GM18873 (cell line): Measurements from ENCODE around the gene PROC.
"Not testable (repeated sequence)": the region's sequence is repeated elsewhere in the genome, so short reads cannot be mapped to it uniquely, and the experiment has no call there.

ENCODE experiments used
- ATAC-seq: cut with Tn5 transposase; IDR thresholded peaks from one replicate; pipeline ENCODE4 v1.9.1; 2021; ENCODE audit warnings: mild to moderate bottlenecking, moderate library complexity, moderate number of reproducible peaks; ENCODE audit not compliant: unreplicated experiment, low FRiP score

The PROC gene

DNA sequence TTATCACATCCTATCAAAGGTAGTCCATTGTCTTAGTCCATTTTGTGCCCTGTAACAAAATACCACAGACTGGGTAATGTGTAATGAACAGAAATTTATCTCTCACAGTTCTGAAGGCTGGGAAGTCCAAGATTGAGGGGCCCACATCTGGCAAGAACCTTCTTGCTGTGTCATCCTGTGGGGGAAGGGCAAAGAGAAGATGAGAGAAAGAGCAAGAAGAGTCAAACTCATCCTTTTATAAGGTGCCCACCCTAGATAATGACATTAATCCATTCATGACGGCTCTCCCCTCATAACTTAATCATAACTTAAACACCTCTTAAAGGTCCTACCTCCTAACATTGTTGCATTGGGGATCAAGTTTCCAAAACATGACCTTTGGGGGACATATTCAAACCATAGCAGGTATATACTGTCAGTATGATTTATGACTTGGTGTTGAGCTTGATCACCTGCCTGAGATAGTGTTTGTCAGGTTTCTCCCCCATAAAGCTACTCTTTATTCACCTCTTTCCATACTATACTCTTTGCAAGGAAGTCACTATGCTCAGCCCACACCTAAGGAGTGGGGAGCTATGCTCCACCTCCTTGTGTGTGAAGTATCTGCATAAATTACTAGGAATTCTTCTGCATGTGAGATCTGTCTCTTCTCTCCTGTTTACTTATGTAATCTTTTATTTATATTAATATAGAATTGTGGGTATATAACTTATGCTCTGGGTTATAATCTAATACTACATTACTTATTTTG is 25.2 kb upstream of the PROC start:
- no peak for ATAC-seq

- no peak for ATAC-seq
Observed at GRCh38 chr2:127394492-127394891, 23.7 kb upstream of the PROC start.

DNA sequence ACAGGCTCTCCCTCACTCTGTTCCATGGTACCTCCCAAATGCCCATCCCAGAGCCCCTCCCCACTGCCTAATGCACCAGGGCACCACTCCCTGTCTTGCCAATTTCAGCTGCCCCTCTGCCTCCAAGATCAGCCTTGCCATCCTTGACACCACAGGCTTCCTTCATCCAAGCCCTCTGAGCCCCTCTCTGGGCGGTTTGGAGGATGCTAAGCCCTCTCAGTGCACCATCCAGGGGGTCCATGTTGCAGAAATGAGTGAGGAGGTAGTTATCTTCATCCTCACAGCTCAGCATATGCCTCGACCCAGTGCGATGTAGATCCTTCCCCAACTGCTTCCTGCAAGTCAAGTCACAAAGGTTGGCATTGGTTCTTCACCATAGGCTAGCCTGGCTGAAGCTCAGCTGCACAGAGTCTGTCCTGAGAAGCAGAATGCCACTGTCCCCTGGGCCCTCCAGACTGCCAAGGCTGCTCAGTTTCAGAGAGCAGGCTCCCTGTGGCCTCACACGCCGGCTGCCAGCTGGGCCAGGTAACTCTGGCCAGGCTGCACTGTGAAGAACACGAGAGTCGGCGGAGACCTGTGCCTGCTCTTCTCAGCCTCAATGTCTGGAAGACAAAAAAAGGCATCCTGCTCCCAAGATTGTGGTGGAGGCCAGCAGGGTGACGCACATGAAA is 20.5 kb upstream of the PROC start:
- ATAC-seq: no peak

DNA sequence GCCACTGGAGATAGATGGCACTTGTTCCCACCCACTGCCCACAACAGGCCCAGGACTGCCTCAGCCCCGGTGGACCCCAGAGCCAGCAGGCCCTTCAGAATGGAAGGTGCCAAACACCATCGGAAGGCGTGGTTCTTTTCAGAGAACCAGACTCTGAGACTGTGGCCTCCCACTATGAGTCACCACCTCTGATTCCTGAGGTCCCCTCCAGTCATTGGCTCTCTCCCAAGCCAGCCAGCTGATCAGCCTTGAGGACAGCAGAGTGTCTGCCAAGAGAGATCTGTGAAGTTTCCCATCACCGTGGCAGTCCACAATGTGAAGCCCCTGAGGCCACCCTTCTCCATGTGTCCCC is 20.0 kb upstream of the PROC start:
- ATAC-seq: no peak

GRCh38 chr2:127400533-127400896 is 17.7 kb upstream of the PROC start:
- ATAC-seq: no peak

GRCh38 chr2:127400897-127401756 is 17.1 kb upstream of the PROC start:
- ATAC-seq: no peak

DNA sequence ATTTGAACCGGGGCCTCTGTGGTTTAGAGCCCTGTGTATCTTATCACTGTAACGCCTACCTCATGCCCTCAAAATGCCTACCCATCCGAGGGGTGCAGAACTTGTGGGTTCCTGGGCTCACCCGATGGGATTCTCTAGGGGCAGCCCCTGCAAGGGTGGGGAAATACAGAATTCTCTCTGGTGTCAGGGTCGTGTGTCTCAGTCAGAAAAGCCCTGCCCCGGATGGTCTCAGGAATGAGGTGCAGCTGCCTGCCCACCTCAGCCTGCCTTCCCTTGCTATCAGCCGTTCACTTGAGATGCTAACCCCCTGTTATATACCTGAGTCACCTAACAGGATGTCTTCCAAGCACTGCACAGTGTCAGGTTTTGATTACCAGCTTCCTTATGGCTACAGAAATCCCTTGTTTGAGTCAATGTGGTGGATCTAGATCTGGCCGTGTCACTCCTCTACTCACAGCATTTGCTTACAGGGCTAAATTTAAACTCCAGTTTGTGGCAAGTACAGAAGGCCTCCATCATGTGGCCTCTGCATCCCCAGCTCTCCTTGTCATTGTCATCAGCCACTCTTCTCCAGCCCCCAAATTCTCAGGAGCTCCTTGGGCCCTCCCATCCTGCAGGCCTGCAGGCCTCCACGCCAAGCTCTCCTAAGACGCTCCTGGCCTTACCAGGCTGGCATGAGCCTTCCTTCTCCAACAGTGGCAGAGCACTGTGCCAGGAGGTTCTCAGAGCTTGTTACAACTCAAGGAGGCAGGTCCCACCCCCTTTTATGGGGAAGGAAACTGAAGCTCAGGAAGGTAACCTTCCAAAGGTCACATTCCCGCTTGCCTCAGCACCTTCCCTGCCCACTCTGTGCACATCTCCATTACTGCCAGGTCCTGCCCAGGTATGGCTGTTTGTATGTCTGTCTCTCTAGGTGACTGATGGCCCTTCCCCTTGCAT is 16.2 kb upstream of the PROC start:
- no peak for ATAC-seq

DNA sequence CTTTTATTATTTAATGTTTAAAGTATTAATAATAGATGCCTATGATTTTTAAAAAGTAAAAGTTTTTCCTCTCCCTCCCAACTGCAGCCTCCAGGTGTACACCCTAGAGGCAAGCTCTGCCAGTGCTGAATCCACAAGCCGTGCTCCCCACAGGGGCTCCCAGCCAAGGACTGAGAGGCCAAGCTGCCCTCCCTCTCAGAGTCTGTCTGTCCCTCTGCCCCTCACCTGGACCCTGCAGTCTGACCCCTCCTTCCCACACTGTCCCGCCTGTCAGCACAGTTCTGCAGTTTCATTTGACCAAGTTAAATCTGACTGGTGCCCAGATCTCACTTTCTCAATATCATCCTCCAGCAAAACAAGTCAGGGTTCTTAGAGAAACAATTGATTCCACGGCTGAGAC is 14.8 kb upstream of the PROC start:
- no peak for ATAC-seq

GRCh38 chr2:127404466-127405254 is 13.6 kb upstream of the PROC start:
- no peak for ATAC-seq

GRCh38 chr2:127405255-127405610 is 13.0 kb upstream of the PROC start:
- ATAC-seq: no peak

DNA sequence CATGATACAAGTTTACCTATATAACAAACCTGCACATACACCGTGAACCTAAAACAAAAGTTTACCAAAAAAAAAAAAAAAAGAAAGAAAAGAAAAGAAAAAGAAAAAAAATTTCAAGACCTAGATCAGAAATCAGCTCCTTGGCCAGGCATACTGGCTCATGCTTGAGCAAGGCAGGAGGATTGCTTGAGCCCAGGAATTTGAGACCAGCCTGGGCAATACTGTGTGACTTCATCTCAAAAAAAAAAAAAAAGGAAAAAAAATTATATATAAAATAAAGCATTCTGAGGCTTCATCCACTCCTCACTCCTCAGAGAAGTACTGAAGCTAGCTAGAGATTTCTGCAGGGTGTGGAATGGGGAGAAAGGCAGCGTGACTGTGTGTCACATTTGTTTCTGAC is 11.8 kb upstream of the PROC start:
- ATAC-seq: no peak

DNA sequence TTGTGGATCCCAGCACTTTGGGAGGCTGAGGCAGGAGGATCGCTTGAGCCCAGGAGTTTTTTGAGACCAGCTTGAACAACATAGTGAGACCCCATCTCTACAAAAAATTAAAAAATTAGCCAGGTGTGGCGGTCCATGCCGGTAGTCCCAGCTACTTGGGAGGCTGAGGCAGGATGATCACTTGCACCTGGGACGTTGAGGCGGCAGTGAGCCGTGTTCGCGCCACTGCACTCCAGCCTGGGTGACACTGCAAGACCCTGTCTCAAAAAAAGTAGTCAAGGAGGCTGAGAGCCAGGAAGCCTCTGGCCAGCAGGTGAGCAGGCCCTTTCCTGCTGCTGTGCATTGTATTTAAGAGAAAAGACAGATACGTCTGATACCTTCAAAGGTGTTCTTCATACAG is 11.1 kb upstream of the PROC start:
- no peak for ATAC-seq

DNA sequence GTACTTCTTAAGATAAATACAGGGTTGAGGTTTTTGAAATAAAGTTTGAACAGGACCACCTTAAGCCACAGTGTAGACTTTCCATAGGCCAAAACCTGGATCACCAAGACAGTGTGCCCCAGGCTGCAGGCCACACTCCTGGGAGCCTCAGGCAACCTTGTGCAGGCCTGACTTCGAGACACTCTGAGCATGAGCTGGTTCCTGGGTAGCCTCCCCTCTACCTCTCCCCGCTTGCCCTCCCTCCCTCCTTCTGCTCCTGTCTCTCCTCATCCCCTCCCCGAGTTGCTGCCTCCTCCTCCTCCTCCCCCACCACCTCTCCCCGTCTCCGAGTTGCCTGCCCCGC is 10.6 kb upstream of the PROC start:
- no peak for ATAC-seq

GRCh38 chr2:127408004-127408806 is 10.0 kb upstream of the PROC start:
- no peak for ATAC-seq

- ATAC-seq: no peak
Observed at GRCh38 chr2:127408807-127409099, 9.5 kb upstream of the PROC start.

DNA sequence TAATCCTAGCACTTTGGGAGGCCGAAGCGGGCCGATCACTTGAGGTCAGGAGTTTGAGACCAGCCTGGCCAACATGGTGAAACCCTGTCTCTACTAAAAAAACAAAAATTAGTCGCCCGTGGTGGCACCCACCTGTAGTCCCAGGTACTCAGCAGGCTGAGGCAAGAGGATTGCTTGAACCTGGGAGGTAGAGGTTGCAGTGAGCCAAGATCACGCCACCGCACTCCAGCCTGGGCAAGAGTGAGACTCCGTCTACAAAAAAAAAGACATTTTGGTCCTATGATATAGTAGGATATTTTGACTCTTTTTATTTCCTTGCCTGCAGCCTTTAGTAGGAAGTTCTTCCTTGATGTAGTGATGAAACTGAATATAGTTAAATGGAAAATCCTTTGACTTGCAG is 8.5 kb upstream of the PROC start:
- ATAC-seq: not testable (repeated sequence)

DNA sequence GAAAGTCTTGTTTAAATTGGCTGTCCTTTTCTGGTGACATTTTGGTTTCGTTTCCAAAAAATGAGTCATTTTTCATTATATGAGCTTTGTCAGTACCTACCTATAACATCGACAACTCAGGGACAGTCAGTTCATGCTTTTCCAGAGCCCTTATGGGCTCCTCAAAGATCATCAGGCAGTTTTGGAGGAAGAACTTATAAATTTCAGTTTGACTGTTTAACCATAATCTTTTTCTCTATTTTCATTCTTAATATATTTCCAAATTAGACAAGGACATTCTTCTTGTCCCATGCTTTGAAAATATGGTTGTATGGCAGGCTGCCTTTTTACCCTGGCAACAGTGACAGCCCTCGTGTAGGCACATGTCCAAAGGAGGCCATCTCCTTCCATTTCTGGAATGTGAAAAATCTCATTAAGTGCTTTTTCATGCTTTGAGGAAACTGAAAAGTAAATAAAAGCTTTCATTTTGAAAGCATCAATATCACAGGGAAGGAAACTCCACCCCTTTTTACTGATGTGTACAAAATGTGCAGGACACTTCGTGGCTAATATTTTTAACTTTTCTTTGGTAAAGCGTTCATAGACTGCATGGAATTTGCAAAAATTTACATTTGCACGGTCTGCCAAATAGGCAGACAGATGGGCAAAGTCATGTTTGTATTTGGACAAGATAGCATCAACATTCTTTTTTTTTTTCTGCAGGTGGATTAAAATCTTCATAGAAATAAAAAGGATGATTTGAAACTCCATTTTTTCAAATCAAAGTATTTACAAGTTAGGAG is 7.2 kb upstream of the PROC start:
- ATAC-seq: peak; percentile 47

DNA sequence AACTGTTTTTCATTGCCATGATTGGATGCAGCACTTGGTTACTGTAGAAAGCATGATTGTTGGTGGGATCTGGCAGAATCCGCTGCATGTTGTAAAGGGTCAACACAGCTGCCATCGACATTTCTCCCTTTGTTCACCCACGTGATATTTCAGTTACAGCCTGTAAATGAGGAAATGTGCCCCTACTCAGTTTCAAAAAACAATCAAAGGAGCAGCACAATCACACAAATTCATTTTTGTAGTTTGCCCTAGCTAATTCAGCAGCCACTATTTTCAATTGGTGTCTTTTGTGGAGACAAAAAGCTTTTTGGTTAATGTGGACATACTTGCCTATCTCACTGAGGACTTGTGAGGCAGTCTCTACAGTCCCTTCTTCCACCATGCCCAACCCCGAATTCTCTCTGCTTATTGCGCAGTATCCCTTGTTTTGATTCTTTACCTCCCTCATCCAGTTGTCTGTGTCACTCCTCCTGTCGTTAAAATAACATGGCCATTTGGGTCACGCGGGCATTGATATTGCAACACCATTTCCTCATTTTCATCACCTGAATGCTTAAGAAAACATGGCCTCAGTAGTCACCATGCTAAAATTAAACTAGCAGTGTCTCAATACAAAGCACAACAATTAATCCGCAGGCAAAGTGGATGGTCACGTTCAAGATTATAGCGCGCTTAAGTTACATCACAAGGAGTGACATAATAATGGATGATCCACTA is 6.4 kb upstream of the PROC start:
- ATAC-seq: no peak
